DOHH2 (cell line): Measurements from ENCODE around the gene MED14.

Source experiments
- EZH2phosphoT487 ChIP-seq: fragments of 200-600 bp; sonication (generic); IDR thresholded peaks from 2 replicates; pipeline ENCODE4 v1.6.1; 2017; ENCODE audit warnings: borderline replicate concordance, mild to moderate bottlenecking, antibody characterized with exemption, low read length, moderate library complexity, mixed read lengths
- TF ChIP-seq, protein P1 (sequence below): fragments of 200-600 bp; sonication (generic); IDR thresholded peaks from one replicate; pipeline ENCODE4 v1.5.1; 2014; ENCODE audit warnings: antibody characterized with exemption, mild to moderate bottlenecking, low read depth, low read length; ENCODE audit not compliant: poor library complexity, severe bottlenecking

DNA sequence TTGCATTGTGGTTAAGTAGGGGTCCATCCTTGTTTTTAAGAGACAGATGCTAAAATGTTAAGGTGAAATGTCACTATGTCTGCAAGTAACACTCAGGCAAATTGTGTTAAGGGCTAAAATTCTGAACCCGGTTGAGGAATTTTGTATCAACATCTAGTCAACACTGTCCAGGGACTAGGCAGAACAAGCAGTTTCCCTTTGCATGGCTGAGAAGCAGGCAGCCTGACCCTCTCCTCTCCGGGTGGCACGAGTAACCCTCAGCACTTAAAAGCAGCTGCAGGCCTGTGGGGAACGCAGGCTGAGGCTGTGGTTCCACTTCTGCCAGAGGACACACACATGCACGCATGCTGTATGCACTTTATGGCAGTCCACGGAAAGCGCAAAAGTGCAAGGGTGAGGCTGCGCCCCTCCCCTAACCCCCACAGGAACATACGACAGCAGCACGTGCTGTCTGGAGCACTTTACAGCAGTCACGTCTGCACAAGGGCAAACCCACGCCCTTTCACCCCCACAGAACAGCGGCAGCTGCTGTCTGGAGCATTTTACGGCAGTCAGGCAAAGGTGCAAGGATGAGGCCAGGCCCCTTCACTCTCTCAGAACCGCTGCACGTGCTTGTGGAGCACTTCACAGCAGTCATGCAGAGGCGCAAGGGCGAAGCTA lies 112.7 kb downstream of the MED14 start:
- no peak for TF ChIP-seq EZH2phosphoT487
- TF ChIP-seq, protein P1, sequence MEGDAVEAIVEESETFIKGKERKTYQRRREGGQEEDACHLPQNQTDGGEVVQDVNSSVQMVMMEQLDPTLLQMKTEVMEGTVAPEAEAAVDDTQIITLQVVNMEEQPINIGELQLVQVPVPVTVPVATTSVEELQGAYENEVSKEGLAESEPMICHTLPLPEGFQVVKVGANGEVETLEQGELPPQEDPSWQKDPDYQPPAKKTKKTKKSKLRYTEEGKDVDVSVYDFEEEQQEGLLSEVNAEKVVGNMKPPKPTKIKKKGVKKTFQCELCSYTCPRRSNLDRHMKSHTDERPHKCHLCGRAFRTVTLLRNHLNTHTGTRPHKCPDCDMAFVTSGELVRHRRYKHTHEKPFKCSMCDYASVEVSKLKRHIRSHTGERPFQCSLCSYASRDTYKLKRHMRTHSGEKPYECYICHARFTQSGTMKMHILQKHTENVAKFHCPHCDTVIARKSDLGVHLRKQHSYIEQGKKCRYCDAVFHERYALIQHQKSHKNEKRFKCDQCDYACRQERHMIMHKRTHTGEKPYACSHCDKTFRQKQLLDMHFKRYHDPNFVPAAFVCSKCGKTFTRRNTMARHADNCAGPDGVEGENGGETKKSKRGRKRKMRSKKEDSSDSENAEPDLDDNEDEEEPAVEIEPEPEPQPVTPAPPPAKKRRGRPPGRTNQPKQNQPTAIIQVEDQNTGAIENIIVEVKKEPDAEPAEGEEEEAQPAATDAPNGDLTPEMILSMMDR = no peak
